MG63 (cell line): ENCODE results near the gene RBBP9. TPM values are rescaled to one million over a fixed set of nuclear protein-coding genes. Genes with fewer than 3 reads are reported as not detected.
A peak's percentile ranks its signal among the peaks of the same experiment; 100 is the strongest.
"Not testable (repeated sequence)": the region's sequence is repeated elsewhere in the genome, so short reads cannot be mapped to it uniquely, and the experiment has no call there.

Experiments used
- DNase-seq: peaks from one replicate; pipeline ENCODE4 v3.0.0-alpha.2; 2020
- H3K27me3 ChIP-seq: fragments of 250-450 bp; sonication (Bioruptor Pico); 2 replicates; pipeline ENCODE4 v1.5.1; 2020; ENCODE audit warnings: mild to moderate bottlenecking, moderate library complexity
- H3K36me3 ChIP-seq: fragments of 250-450 bp; sonication (Bioruptor Pico); 2 replicates; pipeline ENCODE4 v1.5.1; 2020; ENCODE audit warnings: mild to moderate bottlenecking, moderate library complexity
- H3K4me3 ChIP-seq: fragments of 250-450 bp; sonication (Bioruptor Pico); 2 replicates; pipeline ENCODE4 v1.5.1; 2020; ENCODE audit warnings: mild to moderate bottlenecking, moderate library complexity
- H3K9me3 ChIP-seq: fragments of 250-450 bp; sonication (Bioruptor Pico); 2 replicates; pipeline ENCODE4 v1.5.1; 2020; ENCODE audit warnings: mild to moderate bottlenecking, moderate library complexity
- total RNA-seq: library from RNA; depleted of rRNA; stranded (reverse); fragments of >200 nt; shearing (Covaris generic); gene quantifications from 2 replicates; pipeline ENCODE4 v1.2.3, GENCODE V29; 2014; ENCODE audit warnings: low replicate concordance

RBBP9 gene
- total RNA-seq, 1 experiment from 2014 or later, result 19.5 TPM

GRCh38 chr20:18513208-18513607 lies 16.2 kb upstream of the RBBP9 start:
- H3K36me3 ChIP-seq, result peaks cover 4% of the 10 kb centered on the region
- DNase-seq, result no peak
- no peak overlapping the region for H3K4me3 ChIP-seq
- H3K27me3 ChIP-seq, result no peaks in the 10 kb centered on the region
- H3K9me3 ChIP-seq, result no peaks in the 10 kb centered on the region

- DNase-seq, result no peak
- no peaks in the 10 kb centered on the region for H3K9me3 ChIP-seq
- peaks cover 4% of the 10 kb centered on the region for H3K36me3 ChIP-seq
Observed at GRCh38 chr20:18511571-18511970, 14.5 kb upstream of the RBBP9 start.

GRCh38 chr20:18507218-18508191 lies 10.5 kb upstream of the RBBP9 start, which contains the start of gene SEC23B:
TSS of gene SEC23B (plus strand) at chr20:18507940. CDS start at chr20:18510836, 2,896 bp downstream.
- Histone ChIP-seq H3K27me3 (no peaks in the 10 kb centered on the region), H3K9me3 (no peaks in the 10 kb centered on the region), H3K4me3 (peak within 1 kb of the TSS; percentile 91), H3K36me3 (no peaks in the 10 kb centered on the region; the same call in none of the 2 replicates)
- DNase-seq, result peak; percentile 95

More at GRCh38 chr20:18511571-18511970, 14.5 kb upstream of the RBBP9 start:
- H3K27me3 ChIP-seq, result no peaks in the 10 kb centered on the region
- H3K4me3 ChIP-seq, result no peak overlapping the region

- H3K4me3 ChIP-seq, result peak overlapping the region; percentile 91
- no peaks in the 10 kb centered on the region for H3K27me3 ChIP-seq
- no peak for DNase-seq
- H3K36me3 ChIP-seq, result no peaks in the 10 kb centered on the region; the same call in 1 of the 2 replicates
- H3K9me3 ChIP-seq, result no peaks in the 10 kb centered on the region
Observed at GRCh38 chr20:18506744-18507143, 9.7 kb upstream of the RBBP9 start.

GRCh38 chr20:18504479-18505060 lies 7.5 kb upstream of the RBBP9 start:
- no peaks in the 10 kb centered on the region for H3K27me3 ChIP-seq
- no peak overlapping the region for H3K4me3 ChIP-seq
- H3K36me3 ChIP-seq, result no peaks in the 10 kb centered on the region
- no peak for DNase-seq
- no peaks in the 10 kb centered on the region for H3K9me3 ChIP-seq

GRCh38 chr20:18501672-18502071 lies 4.6 kb upstream of the RBBP9 start:
- H3K4me3 ChIP-seq, H3K27me3 ChIP-seq, H3K9me3 ChIP-seq, DNase-seq, H3K36me3 ChIP-seq: not testable (repeated sequence)

- H3K9me3 ChIP-seq, result no peaks in the 10 kb centered on the region
- no peaks in the 10 kb centered on the region for H3K36me3 ChIP-seq
- H3K27me3 ChIP-seq, result no peaks in the 10 kb centered on the region
- DNase-seq, result no peak
- H3K4me3 ChIP-seq, result peak overlapping the region; percentile 77
Observed at GRCh38 chr20:18497603-18498002, 578 bp upstream of the RBBP9 start.

GRCh38 chr20:18496042-18496441 lies 983 bp downstream of the RBBP9 start:
- H3K4me3 ChIP-seq, result peak overlapping the region; percentile 77
- DNase-seq, result no peak

GRCh38 chr20:18488301-18488700 lies 8.7 kb downstream of the RBBP9 start:
- no peak for DNase-seq
- Histone ChIP-seq H3K9me3 (no peaks in the 10 kb centered on the region), H3K4me3 (no peak overlapping the region), H3K36me3 (peaks cover 5% of the 10 kb centered on the region), H3K27me3 (no peaks in the 10 kb centered on the region)

More at GRCh38 chr20:18496042-18496441, 983 bp downstream of the RBBP9 start:
- Histone ChIP-seq H3K36me3 (no peaks in the 10 kb centered on the region), H3K9me3 (no peaks in the 10 kb centered on the region), H3K27me3 (no peaks in the 10 kb centered on the region)

- no peak for DNase-seq
- H3K27me3 ChIP-seq, result no peaks in the 10 kb centered on the region
- H3K36me3 ChIP-seq, result peaks cover 8% of the 10 kb centered on the region; the same call in 1 of the 2 replicates
- no peak overlapping the region for H3K4me3 ChIP-seq
- no peaks in the 10 kb centered on the region for H3K9me3 ChIP-seq
Observed at GRCh38 chr20:18481596-18481995, 15.4 kb downstream of the RBBP9 start.

GRCh38 chr20:18477821-18478220 lies 19.2 kb downstream of the RBBP9 start:
- H3K9me3 ChIP-seq, result no peaks in the 10 kb centered on the region
- no peaks in the 10 kb centered on the region for H3K27me3 ChIP-seq
- no peak overlapping the region for H3K4me3 ChIP-seq
- peaks cover 5% of the 10 kb centered on the region; the same call in 1 of the 2 replicates for H3K36me3 ChIP-seq
- no peak for DNase-seq

- Histone ChIP-seq H3K36me3 (peaks cover 4% of the 10 kb centered on the region; the same call in 1 of the 2 replicates), H3K27me3 (no peaks in the 10 kb centered on the region), H3K9me3 (no peaks in the 10 kb centered on the region), H3K4me3 (no peak overlapping the region)
- no peak for DNase-seq
Observed at GRCh38 chr20:18477218-18477617, 19.8 kb downstream of the RBBP9 start.

GRCh38 chr20:18466894-18467730 lies 29.9 kb downstream of the RBBP9 start, which contains the start of the genes DZANK1 and POLR3F:
TSS of gene DZANK1 (minus strand) at chr20:18467030. CDS start at chr20:18465358, 1,672 bp downstream.
TSS of gene POLR3F (plus strand) at chr20:18467390. CDS start at chr20:18467507, 117 bp downstream.
- Histone ChIP-seq H3K36me3 (no peaks in the 10 kb centered on the region), H3K27me3 (no peaks in the 10 kb centered on the region), H3K9me3 (no peaks in the 10 kb centered on the region), H3K4me3 (peak within 1 kb of the TSS; percentile 84)
- DNase-seq, result peak; percentile 94

- DNase-seq, result no peak
- H3K27me3 ChIP-seq, result no peaks in the 10 kb centered on the region
- no peaks in the 10 kb centered on the region for H3K9me3 ChIP-seq
- peak overlapping the region; percentile 84 for H3K4me3 ChIP-seq
- H3K36me3 ChIP-seq, result no peaks in the 10 kb centered on the region
Observed at GRCh38 chr20:18466574-18466893, 30.5 kb downstream of the RBBP9 start.

- Histone ChIP-seq H3K4me3 (no peak overlapping the region), H3K27me3 (no peaks in the 10 kb centered on the region), H3K9me3 (no peaks in the 10 kb centered on the region), H3K36me3 (no peaks in the 10 kb centered on the region)
- DNase-seq, result no peak
Observed at GRCh38 chr20:18465536-18466200, 31.4 kb downstream of the RBBP9 start.

- no peaks in the 10 kb centered on the region for H3K9me3 ChIP-seq
- H3K36me3 ChIP-seq, result no peaks in the 10 kb centered on the region
- no peak overlapping the region for H3K4me3 ChIP-seq
- no peaks in the 10 kb centered on the region for H3K27me3 ChIP-seq
- DNase-seq, result no peak
Observed at GRCh38 chr20:18456600-18456999, 40.4 kb downstream of the RBBP9 start.
